Prostate gland (tissue), 2 donors: ENCODE measurements around the gene ACTG1. TPM values are rescaled to one million over a fixed set of nuclear protein-coding genes. Genes with fewer than 3 reads are reported as not detected.

Experiments used
- DNase-seq: peaks from one replicate; pipeline ENCODE4 v3.0.0-alpha.2; 2019; ENCODE audit warnings: low spot score
- H3K27ac ChIP-seq, 2 donors: fragments of 200-600 bp; sonication (generic); 2 replicates each; pipeline ENCODE4 v1.5.1; 2017 to 2019
- H3K27me3 ChIP-seq: fragments of 200-600 bp; sonication (generic); replicated peaks from 2 replicates; pipeline ENCODE4 v1.5.1; 2019; ENCODE audit not compliant: insufficient read depth
- H3K36me3 ChIP-seq, 2 donors: fragments of 200-600 bp; sonication (generic); 1 replicate in 1 of 2; 2 replicates in 1 of 2; pipeline versions ENCODE4 v1.5.1 to v1.8.1; 2017 to 2019
- H3K4me1 ChIP-seq: fragments of 200-600 bp; sonication (generic); replicated peaks from 2 replicates; pipeline ENCODE4 v1.5.1; 2019
- H3K4me3 ChIP-seq, 2 donors: fragments of 200-600 bp; sonication (generic); 2 replicates each; pipeline ENCODE4 v1.5.1; 2017 to 2019
- H3K9me3 ChIP-seq: fragments of 200-600 bp; sonication (generic); 2 replicates; pipeline ENCODE4 v1.5.1; 2017
- POLR2A ChIP-seq: fragments of 450-650 bp; IDR thresholded peaks from one replicate; pipeline ENCODE4 v1.6.1; 2016; ENCODE audit warnings: antibody characterized with exemption, mild to moderate bottlenecking
- POLR2AphosphoS5 ChIP-seq: sonication (generic); formaldehyde crosslinking; IDR thresholded peaks from one replicate; pipeline ENCODE4 v1.6.1; 2017; ENCODE audit warnings: antibody characterized with exemption
- WGBS: methylation state at CpG from one replicate; pipeline ENCODE4 v1.1.5; 2018; 5-methylcytosine and 5-hydroxymethylcytosine counted together
- intact Hi-C: fragments of 100-400 bp; cut with DNase I; formaldehyde crosslinking; loops from one replicate; pipeline ENCODE4 v1.14.2; 2022
- total RNA-seq, 2 donors: library from RNA; depleted of rRNA; stranded (reverse); fragments of >200 nt; gene quantifications; one replicate each; pipeline ENCODE4 v1.1.0, GENCODE V29; 2016
- TF ChIP-seq, protein P1 (sequence below), 4 experiments: fragments of 200-600 bp in 2 of 4; fragments of 450-650 bp in 2 of 4; sonication (generic) in 2 of 4; IDR thresholded peaks; 1 replicate in 3 of 4; 2 replicates in 1 of 4; pipeline ENCODE4 v1.5.1; 2016 to 2019; ENCODE audit warnings: antibody characterized with exemption in 4 of 4, mild to moderate bottlenecking in 2 of 4, moderate library complexity in 2 of 4

ACTG1 gene
- total RNA-seq, 2 donors from 2014 or later: 2,438 to 3,181 TPM

DNA sequence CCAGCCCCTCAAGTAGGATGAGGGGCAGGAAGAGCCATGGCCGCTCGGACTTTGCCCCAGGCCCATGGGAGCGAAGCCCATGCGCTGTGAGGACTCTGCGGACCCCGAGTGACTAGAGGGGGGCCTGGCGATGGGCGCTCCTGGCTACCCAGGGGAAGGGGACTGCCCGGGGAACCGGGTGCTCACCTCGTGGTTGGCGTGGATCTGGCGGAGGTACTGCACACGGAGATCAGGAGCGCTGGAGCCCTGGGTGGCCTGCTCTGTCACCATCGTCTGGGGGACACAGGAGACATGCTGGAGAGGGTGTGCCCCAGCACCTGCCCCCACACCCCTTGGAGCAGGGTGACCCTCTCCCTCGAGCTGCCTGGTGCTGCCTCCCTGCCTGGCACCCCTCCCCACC is 28.5 kb upstream of the ACTG1 start:
- Histone ChIP-seq H3K4me3 (no peak overlapping the region), H3K4me1 (no peaks in the 10 kb centered on the region), H3K27ac (no peak overlapping the region), H3K27me3 (peaks cover 4% of the 10 kb centered on the region), H3K36me3 (peaks cover 0 to 11% of the 10 kb centered on the region in 2 donors), H3K9me3 (no peaks in the 10 kb centered on the region)
- intact Hi-C loops: no loop called here
- no peak for DNase-seq
- no peak for TF ChIP-seq POLR2A
- TF ChIP-seq, protein P1, sequence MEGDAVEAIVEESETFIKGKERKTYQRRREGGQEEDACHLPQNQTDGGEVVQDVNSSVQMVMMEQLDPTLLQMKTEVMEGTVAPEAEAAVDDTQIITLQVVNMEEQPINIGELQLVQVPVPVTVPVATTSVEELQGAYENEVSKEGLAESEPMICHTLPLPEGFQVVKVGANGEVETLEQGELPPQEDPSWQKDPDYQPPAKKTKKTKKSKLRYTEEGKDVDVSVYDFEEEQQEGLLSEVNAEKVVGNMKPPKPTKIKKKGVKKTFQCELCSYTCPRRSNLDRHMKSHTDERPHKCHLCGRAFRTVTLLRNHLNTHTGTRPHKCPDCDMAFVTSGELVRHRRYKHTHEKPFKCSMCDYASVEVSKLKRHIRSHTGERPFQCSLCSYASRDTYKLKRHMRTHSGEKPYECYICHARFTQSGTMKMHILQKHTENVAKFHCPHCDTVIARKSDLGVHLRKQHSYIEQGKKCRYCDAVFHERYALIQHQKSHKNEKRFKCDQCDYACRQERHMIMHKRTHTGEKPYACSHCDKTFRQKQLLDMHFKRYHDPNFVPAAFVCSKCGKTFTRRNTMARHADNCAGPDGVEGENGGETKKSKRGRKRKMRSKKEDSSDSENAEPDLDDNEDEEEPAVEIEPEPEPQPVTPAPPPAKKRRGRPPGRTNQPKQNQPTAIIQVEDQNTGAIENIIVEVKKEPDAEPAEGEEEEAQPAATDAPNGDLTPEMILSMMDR (IDR thresholded peaks at IDR 0.05): no peak
- no peak for TF ChIP-seq POLR2AphosphoS5
- 92% methylated on average over 8 of the region's 17 CpGs for WGBS

DNA sequence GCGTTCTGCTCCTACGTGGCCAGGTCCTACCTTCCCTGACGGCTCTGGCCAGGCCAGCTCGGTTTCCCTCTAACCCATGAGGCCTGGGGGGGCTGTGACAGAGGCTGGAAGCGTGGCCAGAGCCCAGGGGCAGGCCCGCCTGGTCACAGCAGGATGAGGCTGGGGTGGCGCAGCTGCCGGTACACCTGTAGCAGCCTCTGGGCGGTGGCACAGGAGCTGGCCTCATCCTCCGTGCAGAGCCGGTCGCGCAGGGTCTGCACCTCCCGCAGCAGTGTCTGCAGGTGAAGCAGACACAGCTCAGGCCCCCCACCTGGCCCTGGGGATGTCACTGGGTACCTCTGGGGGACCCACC is 28.1 kb upstream of the ACTG1 start:
- Histone ChIP-seq H3K4me1 (no peaks in the 10 kb centered on the region), H3K27ac (no peak overlapping the region), H3K36me3 (peaks cover 0 to 11% of the 10 kb centered on the region in 2 donors), H3K9me3 (no peaks in the 10 kb centered on the region), H3K27me3 (peaks cover 4% of the 10 kb centered on the region), H3K4me3 (no peak overlapping the region)
- DNase-seq: no peak
- 92% methylated on average over 6 of the region's 14 CpGs for WGBS
- TF ChIP-seq POLR2A: no peak
- no peak for TF ChIP-seq POLR2AphosphoS5
- TF ChIP-seq, protein P1 (IDR thresholded peaks at IDR 0.05): no peak
- intact Hi-C loops: no loop called here

DNA sequence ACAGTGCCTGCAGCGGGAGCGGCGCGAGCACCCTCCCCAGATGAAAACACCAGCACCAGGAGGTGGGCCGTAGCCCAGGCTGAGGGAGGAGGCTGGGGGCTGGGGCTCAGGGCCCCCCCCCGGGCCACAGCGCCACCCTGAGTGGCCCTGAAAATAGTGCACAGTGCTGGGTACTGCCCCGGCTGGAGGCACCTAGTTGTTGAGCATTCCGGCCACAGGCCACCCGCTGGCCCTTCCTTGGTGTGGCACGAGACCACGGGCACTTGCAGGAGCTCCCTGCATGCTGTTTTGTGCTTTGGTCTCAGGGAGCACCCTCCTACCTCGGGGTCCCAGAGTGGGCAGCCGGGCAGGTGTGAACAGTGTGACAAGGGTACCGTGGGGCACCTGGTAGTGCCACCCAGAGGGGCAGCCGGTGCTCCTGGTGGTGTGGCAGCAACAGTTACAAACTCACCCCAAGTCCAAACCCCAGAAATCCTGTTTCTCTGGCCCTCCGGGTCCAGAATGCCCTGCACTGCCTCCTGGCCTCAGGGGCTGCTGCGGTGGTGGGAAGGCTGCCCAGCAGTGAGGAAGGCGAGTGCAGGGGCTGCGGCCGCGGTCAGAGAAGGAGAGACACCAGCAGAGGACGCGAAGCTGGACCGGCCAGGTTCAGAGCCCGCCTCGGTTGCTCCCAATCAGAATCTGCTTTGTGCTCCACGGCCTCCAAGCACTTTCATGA is 27.5 kb upstream of the ACTG1 start:
- Histone ChIP-seq H3K4me1 (no peaks in the 10 kb centered on the region), H3K27ac (no peak overlapping the region), H3K4me3 (no peak overlapping the region), H3K36me3 (peaks cover 0 to 11% of the 10 kb centered on the region in 2 donors), H3K27me3 (peaks cover 4% of the 10 kb centered on the region), H3K9me3 (no peaks in the 10 kb centered on the region)
- 89% methylated on average over 28 of the region's 28 CpGs for WGBS
- intact Hi-C loops: no loop called here
- DNase-seq: no peak
- no peak for TF ChIP-seq POLR2AphosphoS5
- no peak for TF ChIP-seq POLR2A
- TF ChIP-seq, protein P1 (IDR thresholded peaks at IDR 0.05): no peak

DNA sequence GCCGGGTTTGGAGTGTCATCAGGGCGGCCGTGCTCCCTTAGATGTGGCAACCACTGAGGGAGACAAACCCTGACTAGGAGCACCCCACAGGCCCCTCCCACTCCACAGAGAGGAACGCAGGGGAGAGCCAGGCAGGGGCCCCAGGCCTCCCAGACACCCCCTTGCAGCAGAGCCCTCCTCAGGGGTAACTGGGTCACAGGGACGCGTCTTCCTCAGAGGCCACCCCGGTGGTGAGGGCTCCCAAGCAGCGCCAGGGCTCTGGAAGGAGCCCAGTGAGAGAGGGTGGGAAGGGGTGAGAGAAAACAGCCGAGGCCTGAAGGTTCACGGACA is 26.9 kb upstream of the ACTG1 start:
- peaks cover 4% of the 10 kb centered on the region for H3K27me3 ChIP-seq
- TF ChIP-seq POLR2AphosphoS5: no peak
- no peak for TF ChIP-seq POLR2A
- TF ChIP-seq, protein P1 (IDR thresholded peaks at IDR 0.05): no peak
- H3K27ac ChIP-seq: no peak overlapping the region
- H3K36me3 ChIP-seq: peaks cover 0 to 11% of the 10 kb centered on the region in 2 donors
- WGBS: 86% methylated on average over 10 of the region's 10 CpGs
- no peaks in the 10 kb centered on the region for H3K4me1 ChIP-seq
- no peak for DNase-seq
- no peak overlapping the region for H3K4me3 ChIP-seq
- intact Hi-C loops: no loop called here
- no peaks in the 10 kb centered on the region for H3K9me3 ChIP-seq
